H1 (cell line): Measurements from ENCODE around the gene MCM3. TPM values are rescaled to one million over a fixed set of nuclear protein-coding genes. Genes with fewer than 3 reads are reported as not detected.

Experiments used
- CTCF ChIA-PET: fragments of 300-600 bp; sonication (Branson Sonifier 250); formaldehyde crosslinking; loops from one replicate; lab custom pipeline; 2021; ENCODE audit not compliant: partially characterized antibody; lab: Charles Lee
- POLR2A ChIA-PET: fragments of 300-600 bp; sonication (Branson Sonifier 250); formaldehyde crosslinking; loops from one replicate; lab custom pipeline; 2021; ENCODE audit warnings: inconsistent platforms; ENCODE audit not compliant: partially characterized antibody; lab: Charles Lee
- DNase-seq, 2 experiments: peaks; one replicate each; pipeline versions ENCODE4 v3.0.0 to v3.0.0-alpha.2; 2010 to 2022; ENCODE audit warnings: low spot score in 2 of 2, low read depth in 1 of 2, mixed read lengths in 1 of 2
- FAIRE-seq: peaks from 2 replicates; lab custom pipeline; 2011; peaks lifted over from hg19 to GRCh38; lab: Jason Lieb, UNC
- H2AFZ ChIP-seq: 2 replicates; pipeline ENCODE4 v1.8.1; 2012; ENCODE audit warnings: low read length, inconsistent platforms
- H2AK5ac ChIP-seq: 2 replicates; pipeline ENCODE4 v1.6.1; 2013; ENCODE audit warnings: low read depth, low read length
- H2BK120ac ChIP-seq: replicated peaks from 2 replicates; pipeline ENCODE3; 2013; ENCODE audit warnings: low read depth, low read length, inconsistent platforms
- H2BK12ac ChIP-seq: 2 replicates; pipeline ENCODE4 v1.6.1; 2013; ENCODE audit warnings: low read depth, low read length
- H2BK15ac ChIP-seq: 2 replicates; pipeline ENCODE4 v1.6.1; 2013; ENCODE audit warnings: low read length
- H2BK20ac ChIP-seq: 2 replicates; pipeline ENCODE4 v1.6.1; 2013; ENCODE audit warnings: low read length
- H2BK5ac ChIP-seq: 2 replicates; pipeline ENCODE4 v1.6.1; 2013; ENCODE audit warnings: low read depth, low read length
- H3K14ac ChIP-seq: 2 replicates; pipeline ENCODE4 v1.6.1; 2013; ENCODE audit warnings: inconsistent platforms; ENCODE audit not compliant: insufficient read length
- H3K18ac ChIP-seq: 2 replicates; pipeline ENCODE4 v1.6.1; 2013; ENCODE audit warnings: low read length; ENCODE audit errors: extremely low read depth
- H3K23ac ChIP-seq: 2 replicates; pipeline ENCODE4 v1.6.1; 2013; ENCODE audit warnings: inconsistent platforms; ENCODE audit not compliant: insufficient read length
- H3K23me2 ChIP-seq: 2 replicates; pipeline ENCODE4 v1.6.1; 2013; ENCODE audit warnings: low read depth, low read length
- H3K27ac ChIP-seq: 2 replicates; pipeline ENCODE4 v1.6.1; 2011; ENCODE audit warnings: low read depth, low read length, inconsistent platforms
- H3K27me3 ChIP-seq, 4 experiments: replicated peaks in 1 of 4; 1 replicate in 1 of 4; 2 replicates in 3 of 4; pipeline versions ENCODE4 v1.6.1 to v1.8.1; 2011 to 2013; ENCODE audit warnings: low read length in 3 of 4, mild to moderate bottlenecking in 3 of 4, inconsistent platforms in 2 of 4, mixed read lengths in 2 of 4, moderate library complexity in 1 of 4; ENCODE audit not compliant: control insufficient read depth in 3 of 4, insufficient read depth in 3 of 4; ENCODE audit errors: extremely low read depth in 1 of 4
- H3K36me3 ChIP-seq, 4 experiments: 2 replicates each; pipeline versions ENCODE4 v1.6.1 to v1.8.1; 2011 to 2013; ENCODE audit warnings: mild to moderate bottlenecking in 4 of 4, low read length in 3 of 4, moderate library complexity in 2 of 4, control low read depth in 1 of 4, inconsistent platforms in 1 of 4; ENCODE audit not compliant: insufficient read depth in 4 of 4, control insufficient read depth in 2 of 4
- H3K4ac ChIP-seq: replicated peaks from 2 replicates; pipeline ENCODE3; 2013; ENCODE audit warnings: low read length, low read depth, mixed read lengths, inconsistent platforms; ENCODE audit not compliant: insufficient read length
- H3K4me1 ChIP-seq, 4 experiments: replicated peaks in 1 of 4; 1 replicate in 1 of 4; 2 replicates in 3 of 4; pipeline versions ENCODE4 v1.6.1 to v1.8.1; 2011 to 2013; ENCODE audit warnings: low read length in 3 of 4, inconsistent platforms in 2 of 4, mixed read lengths in 1 of 4; ENCODE audit not compliant: insufficient read depth in 4 of 4, control insufficient read depth in 3 of 4
- H3K4me2 ChIP-seq, 2 experiments: 2 replicates each; pipeline versions ENCODE4 v1.6.1 to v1.8.1; 2011 to 2013; ENCODE audit warnings: low read depth in 2 of 2, low read length in 2 of 2, control low read depth in 1 of 2, inconsistent platforms in 1 of 2, mild to moderate bottlenecking in 1 of 2; ENCODE audit not compliant: insufficient read depth in 1 of 2
- H3K4me3 ChIP-seq, 4 experiments: fragments of 200-600, 300-600 bp in 1 of 4; sonication (generic), shearing (Covaris generic), sonication (Bioruptor Twin) in 1 of 4; 2 replicates each; pipeline versions ENCODE4 v1.5.1 to v1.8.1; 2011 to 2016; ENCODE audit warnings: low read length in 4 of 4, low read depth in 3 of 4, control low read depth in 2 of 4, inconsistent platforms in 2 of 4, mild to moderate bottlenecking in 2 of 4, mixed read lengths in 1 of 4, moderate library complexity in 1 of 4; ENCODE audit not compliant: insufficient read depth in 2 of 4; ENCODE audit errors: extremely low read depth in 1 of 4
- H3K56ac ChIP-seq: replicated peaks from 2 replicates; pipeline ENCODE3; 2013; ENCODE audit warnings: low read depth, mild to moderate bottlenecking, mixed read lengths, low read length, inconsistent platforms; ENCODE audit not compliant: insufficient read length
- H3K79me1 ChIP-seq: 2 replicates; pipeline ENCODE4 v1.6.1; 2013; ENCODE audit warnings: low read depth, low read length, control low read depth
- H3K79me2 ChIP-seq, 2 experiments: 2 replicates each; pipeline versions ENCODE4 v1.6.1 to v1.8.1; 2012 to 2013; ENCODE audit warnings: low read length in 2 of 2, mild to moderate bottlenecking in 2 of 2, inconsistent platforms in 1 of 2; ENCODE audit not compliant: insufficient read depth in 2 of 2, control insufficient read depth in 1 of 2
- H3K9ac ChIP-seq, 4 experiments: replicated peaks in 1 of 4; 1 replicate in 1 of 4; 2 replicates in 3 of 4; pipeline versions ENCODE4 v1.6.1 to v1.8.1; 2011 to 2013; ENCODE audit warnings: low read depth in 3 of 4, low read length in 3 of 4, control low read depth in 2 of 4, mild to moderate bottlenecking in 2 of 4, moderate library complexity in 2 of 4, inconsistent platforms in 1 of 4; ENCODE audit errors: extremely low read depth in 1 of 4
- H3K9me3 ChIP-seq, 2 experiments: 2 replicates each; pipeline versions ENCODE4 v1.6.1 to v1.8.1; 2012 to 2013; ENCODE audit warnings: mild to moderate bottlenecking in 2 of 2, moderate library complexity in 2 of 2, control low read depth in 1 of 2, inconsistent platforms in 1 of 2, low read depth in 1 of 2, low read length in 1 of 2, mixed read lengths in 1 of 2; ENCODE audit not compliant: insufficient read depth in 2 of 2
- H4K20me1 ChIP-seq, 2 experiments: replicated peaks in 1 of 2; 2 replicates each; pipeline versions ENCODE3 to v1.8.1; 2011 to 2013; ENCODE audit warnings: inconsistent platforms in 2 of 2, low read length in 2 of 2, mild to moderate bottlenecking in 1 of 2; ENCODE audit not compliant: insufficient read depth in 2 of 2, control insufficient read depth in 1 of 2
- H4K5ac ChIP-seq: 2 replicates; pipeline ENCODE4 v1.6.1; 2013; ENCODE audit warnings: low read length, low read depth, mixed read lengths, inconsistent platforms; ENCODE audit not compliant: insufficient read length
- H4K8ac ChIP-seq: 2 replicates; pipeline ENCODE4 v1.8.0; 2013; ENCODE audit warnings: mild to moderate bottlenecking, moderate library complexity, low read length, inconsistent platforms; ENCODE audit not compliant: insufficient read depth; ENCODE audit errors: extremely low read depth
- H4K91ac ChIP-seq: replicated peaks from 2 replicates; pipeline ENCODE3; 2013; ENCODE audit warnings: low read length, mixed read lengths, inconsistent platforms; ENCODE audit not compliant: insufficient read length
- CREB1 ChIP-seq: IDR thresholded peaks from 2 replicates; pipeline ENCODE4 v1.6.1; 2012; ENCODE audit warnings: inconsistent platforms
- E2F6 ChIP-seq: IDR thresholded peaks from 2 replicates; pipeline ENCODE4 v1.6.1; 2012; ENCODE audit warnings: inconsistent platforms
- GABPA ChIP-seq: IDR thresholded peaks from 2 replicates; pipeline ENCODE4 v1.6.1; 2011; ENCODE audit warnings: mild to moderate bottlenecking, low read length, moderate library complexity, borderline replicate concordance; ENCODE audit not compliant: insufficient read depth
- HDAC6 ChIP-seq: IDR thresholded peaks from one replicate; pipeline ENCODE4 v1.7.1; 2012; ENCODE audit warnings: low read depth, mild to moderate bottlenecking, inconsistent platforms, low read length, moderate library complexity
- KDM1A ChIP-seq: fragments of 200-600, 300-600 bp; sonication (generic); IDR thresholded peaks from 2 replicates; pipeline ENCODE4 v1.7.1; 2016; ENCODE audit warnings: mild to moderate bottlenecking, low read length, borderline replicate concordance
- NANOG ChIP-seq: IDR thresholded peaks from 2 replicates; pipeline ENCODE4 v1.6.1; 2011; ENCODE audit warnings: low read length, low read depth, mild to moderate bottlenecking, inconsistent platforms; ENCODE audit not compliant: insufficient read depth, poor library complexity, severe bottlenecking
- NRF1 ChIP-seq: IDR thresholded peaks from 2 replicates; pipeline ENCODE4 v1.6.1; 2011; ENCODE audit warnings: mild to moderate bottlenecking, low read depth, low read length, improper control_type of control experiment
- POU5F1 ChIP-seq: IDR thresholded peaks from 2 replicates; pipeline ENCODE4 v1.6.1; 2011; ENCODE audit warnings: low read depth, mild to moderate bottlenecking, low read length, moderate library complexity
- SIN3A ChIP-seq, 2 experiments: IDR thresholded peaks in 1 of 2; conservative IDR thresholded peaks in 1 of 2; 2 replicates each; pipeline ENCODE4 v1.6.1; 2011 to 2012; ENCODE audit warnings: low read length in 2 of 2, improper control_type of control experiment in 1 of 2, low read depth in 1 of 2, mild to moderate bottlenecking in 1 of 2
- SP4 ChIP-seq: IDR thresholded peaks from 2 replicates; pipeline ENCODE4 v1.6.1; 2012; ENCODE audit warnings: low read length, inconsistent platforms
- TBP ChIP-seq: IDR thresholded peaks from 2 replicates; pipeline ENCODE4 v1.6.1; 2011; ENCODE audit warnings: low read depth, low read length, improper control_type of control experiment
- USF2 ChIP-seq: IDR thresholded peaks from 2 replicates; pipeline ENCODE4 v1.6.1; 2011; ENCODE audit warnings: low read length, improper control_type of control experiment
- ZNF274 ChIP-seq: IDR thresholded peaks from 2 replicates; pipeline ENCODE4 v1.7.0; 2012; ENCODE audit warnings: low read length, borderline replicate concordance; ENCODE audit errors: extremely low read depth
- whole genome bisulfite sequencing, 2 experiments: shearing (Covaris generic) in 1 of 2; methylation state at CpG; one replicate each; pipeline versions ENCODE4 v1.1.6 to v1.1.7; 2013 to 2015; ENCODE audit warnings: low lambda C conversion rate in 2 of 2, mixed read lengths in 2 of 2, inconsistent platforms in 1 of 2, low coverage in 1 of 2, missing lambda C conversion rate in 1 of 2; ENCODE audit not compliant: insufficient replicate concordance in 2 of 2, insufficient coverage in 1 of 2, insufficient read length in 1 of 2; ENCODE audit errors: extremely low coverage in 1 of 2, missing lambda C conversion rate in 1 of 2; 5-methylcytosine and 5-hydroxymethylcytosine counted together
- polyA plus RNA-seq, 7 experiments: library from polyadenylated mRNA; depleted of rRNA in 3 of 7; stranded (reverse) in 5 of 7; unstranded in 2 of 7; fragments of >200 nt in 5 of 7; fragments of 200-250 nt in 2 of 7; gene quantifications; 1 replicate in 5 of 7; 2 replicates in 1 of 7; 4 replicates in 1 of 7; pipeline versions ENCODE4 v1.2.1 to v1.2.3, GENCODE V29; 2011 to 2013; ENCODE audit warnings: missing spikeins in 2 of 7, mixed read lengths in 2 of 7
- total RNA-seq: library from RNA; stranded (reverse); fragmentation: NEBNext Ultra II Directional; extraction: Animal tissue kit (Norgen Biotek cat#: 25700); gene quantifications from 2 replicates; pipeline ENCODE4 v1.2.1, GENCODE V29; 2021

The MCM3 gene
- total and polyA plus RNA-seq, 2 of the 8 experiments (the other 6 are each of a cell fraction or from before 2014, with no cell fraction given), result 275 to 293 TPM

- Histone ChIP-seq H2AFZ (peak overlapping the region; percentile 80), H3K56ac (no peak overlapping the region), H3K9me3 (no peaks in the 10 kb centered on the region), H4K91ac (no peak overlapping the region), H3K18ac (no peak overlapping the region), H3K79me2 (no peaks in the 10 kb centered on the region), H3K36me3 (no peaks in the 10 kb centered on the region), H4K8ac (no peak overlapping the region), H3K4me2 (no peak overlapping the region), H3K23me2 (no peaks in the 10 kb centered on the region), H2BK12ac (no peak overlapping the region), H3K4me1 (peaks cover 4 to 14% (median 7%) of the 10 kb centered on the region in 4 experiments), H3K23ac (no peak overlapping the region), H3K4me3 (no peak overlapping the region), H3K4ac (no peak overlapping the region), H3K14ac (no peak overlapping the region), H2BK5ac (no peak overlapping the region), H2BK120ac (no peak overlapping the region), H3K27me3 (no peaks in the 10 kb centered on the region; a peak in 1 of 7 replicates), H2BK20ac (no peak overlapping the region), H3K9ac (no peak overlapping the region), H4K5ac (no peak overlapping the region), H3K27ac (no peak overlapping the region), H2AK5ac (no peak overlapping the region), H4K20me1 (no peaks in the 10 kb centered on the region), H3K79me1 (no peaks in the 10 kb centered on the region), H2BK15ac (peak overlapping the region; percentile 67; the same call in 1 of the 2 replicates)
- ChIA-PET POLR2A (no interaction called here), CTCF (interaction anchor here (1.0 to 1.7 kb wide), 5 partner anchors 10 to 44 kb away, joined by 3 to 4 read pairs (median 3); partner anchors contain the start of gene PAQR8)
- no peak for FAIRE-seq
- WGBS, 2 experiments, result 95% methylated on average over 2 of the region's 2 CpGs; no CpG with 5 or more reads in 1 of the 2 experiments
- no peak for DNase-seq
- TF ChIP-seq POU5F1 (no peak), SIN3A (conservative IDR thresholded peaks at IDR 0.05 in 1 of 2, IDR thresholded peaks at IDR 0.05 in 1 of 2; ENCODE audit: low read depth in 1 of 2, low read length in 2 of 2) (no peak), SP4 (no peak), KDM1A (no peak), TBP (no peak), NANOG (no peak), CREB1 (no peak), E2F6 (no peak), GABPA (no peak), USF2 (no peak), NRF1 (no peak), HDAC6 (no peak), ZNF274 (no peak)
These were observed 45.9 kb upstream of the MCM3 start for GRCh38 chr6:52330470-52330869.
